GM12878 (cell line): ENCODE measurements around the gene FAM53B. TPM values are rescaled to one million over a fixed set of nuclear protein-coding genes. Genes with fewer than 3 reads are reported as not detected.

ENCODE experiments used
- DPF2 ChIP-seq: fragments of 450-650 bp; IDR thresholded peaks from 2 replicates; pipeline ENCODE4 v1.6.1; 2017; ENCODE audit warnings: mild to moderate bottlenecking
- MAX ChIP-seq: IDR thresholded peaks from 2 replicates; pipeline ENCODE4 v1.6.1; 2012; ENCODE audit warnings: low read depth, low read length, improper control_type of control experiment
- POLR2AphosphoS2 ChIP-seq: IDR thresholded peaks from 2 replicates; pipeline ENCODE4 v1.6.1; 2011; ENCODE audit warnings: low read depth, mild to moderate bottlenecking, low read length, improper control_type of control experiment, moderate library complexity
- RB1 ChIP-seq: fragments of 450-650 bp; formaldehyde crosslinking; IDR thresholded peaks from 2 replicates; pipeline ENCODE4 v1.6.1; 2017; ENCODE audit warnings: mild to moderate bottlenecking, borderline replicate concordance
- RBBP5 ChIP-seq: fragments of 200-600 bp; sonication (generic); conservative IDR thresholded peaks from 2 replicates; pipeline ENCODE4 v1.6.1; 2016
- REST ChIP-seq: IDR thresholded peaks from 2 replicates; pipeline ENCODE4 v1.6.1; 2012; ENCODE audit warnings: mild to moderate bottlenecking, low read depth, low read length
- TBL1XR1 ChIP-seq: IDR thresholded peaks from 2 replicates; pipeline ENCODE4 v1.6.1; 2012; ENCODE audit warnings: low read depth, low read length, improper control_type of control experiment
- ZBED1 ChIP-seq: IDR thresholded peaks from 2 replicates; pipeline ENCODE4 v1.6.1; 2016; ENCODE audit warnings: borderline replicate concordance
- ZNF24 ChIP-seq: fragments of 450-650 bp; IDR thresholded peaks from 2 replicates; pipeline ENCODE4 v1.6.1; 2017; ENCODE audit warnings: antibody characterized with exemption, mild to moderate bottlenecking
- ZNF274 ChIP-seq: IDR thresholded peaks from one replicate; pipeline ENCODE4 v1.8.0; 2011; ENCODE audit not compliant: insufficient read length, insufficient read depth
- polyA plus RNA-seq, 11 experiments: library from polyadenylated mRNA; depleted of rRNA in 4 of 11; unstranded in 6 of 11; stranded (reverse) in 5 of 11; fragments of >200 nt; fragmentation: Nextera tagmentation in 4 of 11; fragmentation: Illumina TruSeq in 1 of 11; extraction: Ambion mirVana in 4 of 11; extraction: Trizol in 1 of 11; gene quantifications; 1 replicate in 1 of 11; 2 replicates in 10 of 11; pipeline versions ENCODE4 v1.2.1 to v1.2.3, GENCODE V29; 2011 to 2016; ENCODE audit warnings: inconsistent platforms in 2 of 11, missing spikeins in 2 of 11, low read depth in 1 of 11
- total RNA-seq, 4 experiments: library from RNA; depleted of rRNA in 3 of 4; stranded (reverse); fragments of >200 nt in 3 of 4; fragmentation: Illumina TruSeq in 1 of 4; extraction: Trizol in 1 of 4; gene quantifications; 2 replicates each; pipeline versions ENCODE4 v1.2.1 to v1.2.3, GENCODE V29; 2013 to 2021
- TF ChIP-seq, protein P1 (sequence below): fragments of 450-650 bp; IDR thresholded peaks from 2 replicates; pipeline ENCODE4 v1.6.1; 2018; ENCODE audit warnings: mild to moderate bottlenecking, low read depth, moderate library complexity; ENCODE audit not compliant: partially characterized antibody

FAM53B gene
- total and polyA plus RNA-seq, 10 of the 15 experiments (the other 5 are each of a cell fraction or from before 2014, with no cell fraction given) = 0.05 to 26.3 (median 8.1) TPM

DNA sequence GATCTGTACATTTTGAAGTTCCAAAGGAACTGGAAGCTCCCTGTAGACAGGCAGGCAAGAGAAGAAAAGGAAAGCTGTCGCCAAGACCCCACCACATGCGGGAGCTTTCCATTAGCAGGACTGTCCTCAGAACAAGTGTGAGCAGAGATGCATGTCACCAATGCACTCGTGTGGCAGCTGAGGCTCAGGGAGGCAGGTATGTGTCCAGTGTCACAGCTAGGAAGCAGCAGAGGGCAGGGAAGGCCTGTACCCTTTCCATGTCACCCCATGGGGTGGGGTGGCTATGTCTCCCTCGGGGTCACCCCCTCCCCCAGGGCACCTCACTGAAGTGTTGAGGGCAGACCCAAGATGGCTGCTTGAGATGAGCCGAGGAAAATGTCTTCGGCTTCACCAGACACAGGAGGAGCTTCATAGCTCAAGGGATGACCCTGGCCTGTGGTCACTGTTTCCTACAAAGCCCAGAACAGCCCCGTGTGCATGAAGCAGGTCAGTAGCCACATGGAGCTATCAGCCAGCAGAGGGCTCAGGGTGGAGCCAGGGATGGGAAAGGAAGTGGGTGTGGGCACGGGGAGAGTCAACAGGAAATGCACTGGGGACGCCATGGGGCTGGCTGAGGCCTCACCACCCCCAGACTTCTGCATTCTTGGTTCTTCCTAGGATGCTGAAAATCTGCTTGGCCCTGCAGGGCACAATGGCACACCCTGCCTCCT is 96.6 kb downstream of the FAM53B start (continued):
- TF ChIP-seq RBBP5 = no peak
- TF ChIP-seq ZNF274 = no peak
- no peak for TF ChIP-seq DPF2
- TF ChIP-seq ZNF24 = no peak
- no peak for TF ChIP-seq REST
- no peak for TF ChIP-seq MAX
- TF ChIP-seq ZBED1 = no peak
- no peak for TF ChIP-seq TBL1XR1
- no peak for TF ChIP-seq RB1
- TF ChIP-seq POLR2AphosphoS2 = no peak
- TF ChIP-seq, protein P1, sequence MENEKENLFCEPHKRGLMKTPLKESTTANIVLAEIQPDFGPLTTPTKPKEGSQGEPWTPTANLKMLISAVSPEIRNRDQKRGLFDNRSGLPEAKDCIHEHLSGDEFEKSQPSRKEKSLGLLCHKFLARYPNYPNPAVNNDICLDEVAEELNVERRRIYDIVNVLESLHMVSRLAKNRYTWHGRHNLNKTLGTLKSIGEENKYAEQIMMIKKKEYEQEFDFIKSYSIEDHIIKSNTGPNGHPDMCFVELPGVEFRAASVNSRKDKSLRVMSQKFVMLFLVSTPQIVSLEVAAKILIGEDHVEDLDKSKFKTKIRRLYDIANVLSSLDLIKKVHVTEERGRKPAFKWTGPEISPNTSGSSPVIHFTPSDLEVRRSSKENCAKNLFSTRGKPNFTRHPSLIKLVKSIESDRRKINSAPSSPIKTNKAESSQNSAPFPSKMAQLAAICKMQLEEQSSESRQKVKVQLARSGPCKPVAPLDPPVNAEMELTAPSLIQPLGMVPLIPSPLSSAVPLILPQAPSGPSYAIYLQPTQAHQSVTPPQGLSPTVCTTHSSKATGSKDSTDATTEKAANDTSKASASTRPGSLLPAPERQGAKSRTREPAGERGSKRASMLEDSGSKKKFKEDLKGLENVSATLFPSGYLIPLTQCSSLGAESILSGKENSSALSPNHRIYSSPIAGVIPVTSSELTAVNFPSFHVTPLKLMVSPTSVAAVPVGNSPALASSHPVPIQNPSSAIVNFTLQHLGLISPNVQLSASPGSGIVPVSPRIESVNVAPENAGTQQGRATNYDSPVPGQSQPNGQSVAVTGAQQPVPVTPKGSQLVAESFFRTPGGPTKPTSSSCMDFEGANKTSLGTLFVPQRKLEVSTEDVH = no peak
